Measurements from ENCODE around the gene PCCA. TPM values are rescaled to one million over a fixed set of nuclear protein-coding genes. Genes with fewer than 3 reads are reported as not detected.

PCCA gene
- total and polyA plus RNA-seq, 4 donors, result 8.3 to 71.8 (median 22.8) TPM

DNA sequence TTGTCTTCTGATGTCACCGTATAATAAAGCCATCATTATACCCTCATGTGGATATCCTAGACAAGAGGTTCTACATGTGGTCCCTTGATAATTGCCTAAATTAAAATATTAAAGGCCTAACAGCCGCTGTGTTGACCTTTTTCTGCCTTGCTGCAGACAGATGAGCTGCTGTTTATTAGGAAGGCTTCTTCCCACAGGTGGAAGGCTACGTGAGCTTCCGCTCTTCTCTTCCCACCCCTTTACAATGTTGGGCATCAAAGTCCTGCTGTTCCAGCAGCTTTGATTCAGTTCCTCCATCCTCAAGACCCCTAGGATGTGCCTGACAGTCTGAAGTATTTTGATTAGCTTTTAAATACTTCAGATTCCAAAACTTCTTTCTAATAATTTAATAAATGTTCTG, 217.1 kb downstream of the PCCA start:
- H3K27ac ChIP-seq (ENCODE audit: low read depth in 1 of 2, low read length in 1 of 2), result no peak overlapping the region
- H3K36me3 ChIP-seq (ENCODE audit: control insufficient read depth in 4 of 4, insufficient read depth in 4 of 4, low read length in 4 of 4), result peaks cover 0 to 3% (median 1%) of the 10 kb centered on the region in 4 donors
- H3K4me1 ChIP-seq (ENCODE audit: control insufficient read depth in 5 of 5, insufficient read depth in 5 of 5, low read length in 5 of 5), result peaks cover 0 to 1% (median 0%) of the 10 kb centered on the region in 5 donors
- ATAC-seq (ENCODE audit: insufficient read depth, low FRiP score) (no peak), DNase-seq (no peak)
- WGBS, 2 donors, result 96 to 98% methylated on average over 4 of the region's 4 CpGs
- no peaks in the 10 kb centered on the region for H3K27me3 ChIP-seq (ENCODE audit: control insufficient read depth in 3 of 3, insufficient read depth in 3 of 3, low read length in 2 of 3)
- H3K4me3 ChIP-seq, result no peak overlapping the region
- no peak overlapping the region for H3K9ac ChIP-seq (ENCODE audit: insufficient read depth in 1 of 2, low read length in 2 of 2)
- H3K9me3 ChIP-seq (ENCODE audit: control insufficient read depth in 4 of 4, insufficient read depth in 3 of 4, low read length in 3 of 4), result no peaks in the 10 kb centered on the region
- TF ChIP-seq, protein P1, sequence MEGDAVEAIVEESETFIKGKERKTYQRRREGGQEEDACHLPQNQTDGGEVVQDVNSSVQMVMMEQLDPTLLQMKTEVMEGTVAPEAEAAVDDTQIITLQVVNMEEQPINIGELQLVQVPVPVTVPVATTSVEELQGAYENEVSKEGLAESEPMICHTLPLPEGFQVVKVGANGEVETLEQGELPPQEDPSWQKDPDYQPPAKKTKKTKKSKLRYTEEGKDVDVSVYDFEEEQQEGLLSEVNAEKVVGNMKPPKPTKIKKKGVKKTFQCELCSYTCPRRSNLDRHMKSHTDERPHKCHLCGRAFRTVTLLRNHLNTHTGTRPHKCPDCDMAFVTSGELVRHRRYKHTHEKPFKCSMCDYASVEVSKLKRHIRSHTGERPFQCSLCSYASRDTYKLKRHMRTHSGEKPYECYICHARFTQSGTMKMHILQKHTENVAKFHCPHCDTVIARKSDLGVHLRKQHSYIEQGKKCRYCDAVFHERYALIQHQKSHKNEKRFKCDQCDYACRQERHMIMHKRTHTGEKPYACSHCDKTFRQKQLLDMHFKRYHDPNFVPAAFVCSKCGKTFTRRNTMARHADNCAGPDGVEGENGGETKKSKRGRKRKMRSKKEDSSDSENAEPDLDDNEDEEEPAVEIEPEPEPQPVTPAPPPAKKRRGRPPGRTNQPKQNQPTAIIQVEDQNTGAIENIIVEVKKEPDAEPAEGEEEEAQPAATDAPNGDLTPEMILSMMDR (IDR thresholded peaks at IDR 0.05; ENCODE audit: control extremely low read depth, extremely low read depth), result no peak

DNA sequence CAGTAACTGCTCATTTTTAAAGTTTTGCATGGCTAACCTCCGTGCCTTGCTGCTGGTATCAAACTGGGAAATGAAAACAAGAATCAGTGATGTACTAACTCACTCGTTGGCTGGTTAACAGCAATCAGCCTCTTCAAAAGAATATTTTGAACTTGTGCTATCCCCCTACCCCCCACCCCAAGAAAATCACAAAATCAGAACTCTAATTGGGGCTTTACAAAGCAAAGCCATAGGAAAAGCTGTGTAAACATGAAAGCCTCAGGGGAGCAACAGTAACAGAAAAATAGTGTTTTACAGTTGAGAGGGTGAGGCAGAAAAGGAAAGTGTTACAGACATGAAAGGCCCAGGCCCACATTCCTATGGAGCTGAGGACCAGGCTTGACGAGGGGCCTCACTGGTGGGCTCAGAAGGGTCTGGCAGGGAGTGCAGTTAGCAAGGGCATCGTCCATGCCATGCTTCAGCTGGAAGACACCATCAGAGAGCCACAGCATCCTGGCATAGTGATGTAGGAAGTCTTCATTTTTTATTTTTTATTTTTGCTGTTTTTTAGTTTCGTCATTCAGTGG, 217.6 kb downstream of the PCCA start:
- DNase-seq, result no peak
- Histone ChIP-seq H3K27ac (ENCODE audit: low read depth in 1 of 2, low read length in 1 of 2) (no peak overlapping the region), H3K9ac (ENCODE audit: insufficient read depth in 1 of 2, low read length in 2 of 2) (no peak overlapping the region), H3K27me3 (ENCODE audit: control insufficient read depth in 3 of 3, insufficient read depth in 3 of 3, low read length in 2 of 3) (no peaks in the 10 kb centered on the region), H3K4me1 (ENCODE audit: control insufficient read depth in 5 of 5, insufficient read depth in 5 of 5, low read length in 5 of 5) (peaks cover 0 to 1% (median 0%) of the 10 kb centered on the region in 5 donors), H3K36me3 (ENCODE audit: control insufficient read depth in 4 of 4, insufficient read depth in 4 of 4, low read length in 4 of 4) (peaks cover 0 to 3% (median 0%) of the 10 kb centered on the region in 4 donors), H3K4me3 (no peak overlapping the region), H3K9me3 (ENCODE audit: control insufficient read depth in 4 of 4, insufficient read depth in 3 of 4, low read length in 3 of 4) (no peaks in the 10 kb centered on the region)
- ATAC-seq (ENCODE audit: insufficient read depth, low FRiP score), result no peak
- 79 to 88% methylated on average over 5 of the region's 5 CpGs for WGBS, 2 donors
- TF ChIP-seq, protein P1 (IDR thresholded peaks at IDR 0.05; ENCODE audit: control extremely low read depth, extremely low read depth), result no peak

DNA sequence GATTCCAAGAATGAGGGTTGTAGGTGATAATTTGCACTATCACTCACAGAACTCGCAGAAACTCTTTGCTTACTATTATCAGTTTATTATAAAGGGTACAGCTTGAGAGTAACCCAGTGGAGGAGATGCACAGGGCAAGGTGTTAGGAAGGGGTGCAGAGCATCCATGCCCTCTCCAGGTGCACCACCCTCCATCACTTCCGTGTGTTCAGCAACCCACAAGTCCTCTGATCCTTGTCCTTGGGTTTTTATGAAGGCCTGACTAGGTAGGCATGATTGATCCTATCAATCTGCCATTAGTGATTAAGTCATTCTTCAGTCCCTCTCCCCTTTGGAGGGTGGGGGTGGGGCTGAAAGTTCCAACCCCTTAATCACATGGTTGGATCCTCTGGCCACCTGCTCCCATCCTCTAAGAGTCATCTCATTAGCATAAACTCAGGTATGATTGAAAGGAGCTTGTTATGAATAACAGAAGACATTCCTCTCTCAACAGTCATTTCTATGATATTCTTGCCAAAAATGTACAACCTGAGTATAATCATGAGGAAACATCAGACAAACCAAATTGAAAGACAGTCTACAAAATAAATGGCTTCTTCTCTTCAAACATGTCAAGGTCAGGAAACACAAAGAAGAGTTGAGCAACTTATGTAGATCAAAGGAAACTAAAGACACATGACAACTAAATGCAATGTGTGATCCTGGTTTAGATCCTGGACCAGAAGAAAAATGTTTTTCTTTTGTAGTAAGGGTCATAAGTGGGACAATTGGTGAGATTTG, 225.4 kb downstream of the PCCA start:
- no peaks in the 10 kb centered on the region for H3K27me3 ChIP-seq (ENCODE audit: control insufficient read depth in 3 of 3, insufficient read depth in 3 of 3, low read length in 2 of 3)
- no peak overlapping the region for H3K27ac ChIP-seq (ENCODE audit: low read depth in 1 of 2, low read length in 1 of 2)
- ATAC-seq (ENCODE audit: insufficient read depth, low FRiP score) (no peak), DNase-seq (no peak)
- H3K9me3 ChIP-seq (ENCODE audit: control insufficient read depth in 4 of 4, insufficient read depth in 3 of 4, low read length in 3 of 4), result peaks cover 0 to 4% (median under 1%) of the 10 kb centered on the region in 4 donors
- TF ChIP-seq, protein P1 (IDR thresholded peaks at IDR 0.05; ENCODE audit: control extremely low read depth, extremely low read depth), result no peak
- no peak overlapping the region for H3K4me3 ChIP-seq
- peaks cover 3 to 14% (median 5%) of the 10 kb centered on the region in 4 donors for H3K36me3 ChIP-seq (ENCODE audit: control insufficient read depth in 4 of 4, insufficient read depth in 4 of 4, low read length in 4 of 4)
- H3K4me1 ChIP-seq (ENCODE audit: control insufficient read depth in 5 of 5, insufficient read depth in 5 of 5, low read length in 5 of 5), result no peaks in the 10 kb centered on the region
- 80 to 97% methylated on average over 2 of the region's 2 CpGs for WGBS, 2 donors
- H3K9ac ChIP-seq (ENCODE audit: insufficient read depth in 1 of 2, low read length in 2 of 2), result no peak overlapping the region

Measured in lung (tissue), 12 donors.